IPS-NIHi7 (cell line): ENCODE measurements around the gene PARP6.

Experiments used
- DNase-seq: peaks from one replicate; pipeline ENCODE4 v3.0.0; 2012; ENCODE audit warnings: mixed read lengths; ENCODE audit errors: extremely low spot score

Gene PARP6

GRCh38 chr15:72231833-72232478, 40.4 kb downstream of the PARP6 start:
- no peak for DNase-seq

- peak; percentile 92 for DNase-seq
Observed at GRCh38 chr15:72231066-72231832, 41.1 kb downstream of the PARP6 start, which contains the start of gene PKM. PKM (minus strand) TSS chr15:72231190; CDS start chr15:72219097, 12,093 bp downstream.

DNA sequence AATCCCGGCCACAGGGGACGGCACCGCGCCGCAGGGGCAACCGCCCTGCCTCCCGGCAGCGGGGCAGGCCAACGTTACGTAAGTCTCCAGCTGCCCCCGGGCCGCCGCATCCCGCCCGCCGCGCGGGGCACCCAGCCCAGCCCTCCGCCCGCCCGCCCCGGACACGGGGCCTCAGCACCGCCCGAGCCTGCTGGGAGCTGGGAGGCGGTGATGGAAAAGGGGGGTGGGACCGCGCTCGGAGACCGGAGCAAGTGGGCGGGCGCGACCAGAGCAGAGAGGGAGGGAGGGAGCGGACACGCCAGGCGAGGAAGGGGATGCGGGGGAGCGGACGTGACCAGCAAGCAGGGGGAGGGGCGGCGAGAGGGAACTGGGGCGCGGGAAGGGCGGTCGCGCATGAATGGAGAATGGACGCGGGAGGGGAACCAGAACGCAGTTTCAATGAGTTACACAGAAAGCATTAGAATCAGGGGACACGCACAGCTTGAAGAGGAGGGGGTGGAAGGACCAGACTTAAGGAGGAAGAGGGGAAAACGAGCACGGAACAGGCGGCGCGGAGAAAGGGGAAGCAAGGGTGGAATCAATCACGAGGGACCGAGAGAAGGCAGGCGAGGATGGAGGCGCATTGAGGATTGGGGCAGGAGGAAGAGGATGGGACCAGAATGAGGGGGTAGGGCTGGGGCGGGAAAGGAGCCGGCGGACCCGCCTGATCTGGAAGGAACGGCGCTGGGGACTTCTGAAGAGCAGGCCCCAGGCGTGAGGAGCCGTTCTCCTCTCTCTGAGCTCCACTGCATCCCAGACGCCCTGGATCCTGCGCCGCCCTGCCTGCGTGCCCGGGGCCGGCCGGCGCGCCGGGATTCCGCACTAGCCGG, 41.9 kb downstream of the PARP6 start:
- peak; percentile 81 for DNase-seq

GRCh38 chr15:72229947-72230196, 42.5 kb downstream of the PARP6 start:
- DNase-seq: no peak

- DNase-seq: no peak
Observed at GRCh38 chr15:72229076-72229946, 43.0 kb downstream of the PARP6 start.

- no peak for DNase-seq
Observed at GRCh38 chr15:72227720-72228119, 44.6 kb downstream of the PARP6 start.

DNA sequence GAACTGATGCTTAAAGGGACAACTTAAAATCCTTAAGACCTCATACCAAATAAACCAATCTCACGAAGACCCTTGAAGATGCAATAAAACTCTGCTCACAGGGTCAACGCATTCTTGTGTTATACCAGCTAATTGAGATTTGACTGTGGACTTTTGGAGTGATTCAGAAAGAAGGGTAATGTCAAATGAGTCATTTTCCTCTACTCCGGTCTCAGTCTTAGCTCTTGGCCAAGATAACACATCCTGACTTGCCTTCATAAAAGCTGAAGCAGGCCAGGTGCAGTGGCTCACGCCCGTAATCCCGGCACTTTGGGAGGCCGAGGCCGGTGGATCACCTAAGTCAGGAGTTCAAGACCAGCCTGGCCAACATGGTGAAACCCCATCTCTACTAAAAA, 45.2 kb downstream of the PARP6 start:
- no peak for DNase-seq

GRCh38 chr15:72223278-72223677, 49.1 kb downstream of the PARP6 start:
- DNase-seq: no peak

- no peak for DNase-seq
Observed at GRCh38 chr15:72222393-72222792, 50.0 kb downstream of the PARP6 start.

GRCh38 chr15:72220687-72221086, 51.7 kb downstream of the PARP6 start:
- DNase-seq: no peak

DNA sequence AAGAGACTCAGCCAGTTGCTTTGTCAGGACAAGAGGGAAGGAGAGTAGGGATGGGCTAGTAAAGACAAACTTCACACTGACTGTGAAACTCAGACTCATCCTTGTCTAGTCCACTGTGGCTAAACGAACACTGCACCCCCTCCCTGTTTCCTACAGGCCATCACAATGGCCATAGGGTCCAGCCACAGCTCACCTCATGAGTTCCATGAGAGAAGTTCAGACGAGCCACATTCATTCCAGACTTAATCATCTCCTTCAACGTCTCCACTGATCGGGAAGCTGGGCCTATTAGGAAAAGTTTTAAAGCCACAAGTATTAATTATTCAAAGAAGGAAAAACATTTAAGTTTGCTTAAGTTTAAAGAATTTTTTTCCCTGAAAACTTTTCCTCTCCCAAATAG, 55.1 kb downstream of the PARP6 start:
- no peak for DNase-seq

- no peak for DNase-seq
Observed at GRCh38 chr15:72216079-72216478, 56.3 kb downstream of the PARP6 start.

DNA sequence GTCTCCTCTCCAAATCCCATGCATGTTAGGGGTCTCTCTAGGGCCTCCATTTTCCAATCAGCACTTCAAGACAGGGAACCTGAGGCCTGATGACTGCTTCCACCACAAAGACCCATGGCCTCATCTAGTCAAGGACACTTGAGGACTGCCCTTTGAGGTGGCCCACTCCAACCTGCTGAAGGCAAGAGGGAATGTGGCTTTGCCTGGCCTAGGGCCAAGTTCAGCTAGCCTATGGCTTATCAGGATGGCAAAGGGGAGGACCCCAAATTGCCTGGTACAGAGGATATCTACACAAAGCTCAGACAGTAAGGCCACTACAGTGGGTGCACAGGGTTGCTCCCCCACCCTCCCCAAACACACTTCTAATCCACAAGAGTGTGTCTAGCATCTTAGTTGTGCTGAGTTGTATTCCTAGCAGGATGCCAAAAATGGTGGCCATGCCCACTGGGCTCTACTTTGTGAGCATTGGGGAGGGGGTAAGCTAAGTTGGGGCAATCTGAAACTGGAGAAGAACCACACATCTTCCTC, 64.7 kb downstream of the PARP6 start:
- DNase-seq: no peak

DNA sequence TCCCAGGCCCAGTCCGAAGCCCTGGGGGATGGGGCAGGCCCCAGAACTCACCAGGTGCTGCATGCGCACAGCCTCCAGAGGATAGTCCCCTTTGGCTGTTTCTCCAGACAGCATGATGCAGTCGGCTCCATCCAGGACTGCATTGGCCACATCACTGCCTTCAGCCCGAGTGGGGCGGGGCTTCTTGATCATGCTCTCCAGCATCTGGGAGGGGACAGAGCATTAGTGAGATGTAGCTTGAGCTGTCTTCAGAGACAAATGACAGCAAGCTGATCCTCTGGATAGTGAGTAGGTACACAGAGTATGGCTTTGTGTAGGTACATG, 65.7 kb downstream of the PARP6 start:
- no peak for DNase-seq

DNA sequence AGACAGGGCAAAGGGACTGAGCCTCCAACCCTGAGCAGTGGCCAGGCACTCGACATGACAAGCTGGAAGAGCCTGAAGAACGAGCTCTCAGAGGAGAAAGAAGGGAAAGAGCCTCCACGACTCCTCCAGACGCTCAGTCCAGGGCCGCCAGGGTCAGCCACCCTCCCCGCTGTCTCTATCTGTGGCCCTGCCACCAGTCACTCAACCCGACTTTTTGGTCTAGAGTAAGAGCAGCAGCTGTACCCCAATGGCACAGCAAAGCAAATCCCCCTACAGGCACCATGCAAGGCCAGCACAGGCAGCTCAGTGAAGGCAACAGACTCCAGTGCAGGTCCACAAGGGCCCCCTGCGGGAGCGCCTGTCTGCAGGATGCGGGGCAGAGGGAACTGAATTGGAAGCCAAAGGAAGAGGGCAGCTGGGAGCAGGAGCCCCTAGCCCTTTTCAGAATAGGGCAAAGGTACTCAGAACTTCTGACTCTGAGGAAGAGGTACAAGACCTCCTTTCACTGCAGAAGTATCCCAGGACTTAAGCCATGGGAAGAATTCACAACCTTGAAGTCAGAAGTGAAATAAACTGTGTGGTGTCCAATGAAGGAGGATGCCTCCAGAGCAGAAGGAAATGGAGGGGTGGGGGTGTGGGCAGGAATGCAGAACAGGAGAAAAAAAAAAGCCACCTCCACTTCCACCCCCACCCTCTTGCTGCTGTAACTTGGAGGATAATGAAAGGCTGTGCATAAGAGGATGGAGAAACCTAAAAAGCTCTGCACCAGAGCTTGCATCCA, 66.3 kb downstream of the PARP6 start:
- DNase-seq: no peak

GRCh38 chr15:72205273-72205672, 67.1 kb downstream of the PARP6 start:
- DNase-seq: no peak

- DNase-seq: no peak
Observed at GRCh38 chr15:72203507-72203837, 68.9 kb downstream of the PARP6 start.

DNA sequence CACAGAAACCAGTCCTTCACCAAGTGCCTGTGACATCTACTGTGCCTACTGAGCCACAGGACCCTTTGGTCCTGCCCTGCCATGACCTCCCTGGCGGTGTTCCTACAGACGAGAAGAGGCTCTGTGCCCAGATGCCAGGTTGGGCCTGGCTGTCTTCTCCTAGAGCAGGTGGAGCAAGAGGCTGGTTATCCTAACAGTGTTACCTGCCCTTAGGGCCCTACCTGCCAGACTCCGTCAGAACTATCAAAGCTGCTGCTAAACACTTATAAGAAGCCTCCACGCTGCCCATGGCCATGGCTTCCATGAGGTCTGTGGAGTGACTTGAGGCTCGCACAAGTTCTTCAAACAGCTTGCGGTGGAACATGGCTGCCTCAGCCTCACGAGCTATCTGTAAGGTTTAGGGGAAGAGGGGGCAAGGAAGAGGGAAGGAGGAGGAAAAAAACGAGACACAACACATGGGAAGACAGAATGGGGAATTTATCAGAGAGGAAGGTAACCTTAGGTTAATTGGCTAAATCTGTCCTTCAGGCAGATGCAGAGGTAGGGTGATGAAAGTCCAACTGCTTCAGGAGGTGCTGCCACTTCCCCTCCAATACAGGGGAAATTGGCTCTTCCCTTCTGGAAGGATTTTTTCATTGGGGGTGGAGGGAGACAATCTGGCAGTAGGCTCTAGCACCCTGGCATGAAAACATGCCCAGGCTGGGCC, 69.4 kb downstream of the PARP6 start:
- DNase-seq: no peak

- DNase-seq: no peak
Observed at GRCh38 chr15:72202302-72202701, 70.1 kb downstream of the PARP6 start.

GRCh38 chr15:72201391-72201921, 70.9 kb downstream of the PARP6 start:
- DNase-seq: no peak
